Stimulated activated CD8-positive, alpha-beta memory T cell treated with anti-CD3 and anti-CD28 coated beads, Interleukin-7, amount 100 ng/mL, for 1 hour (primary cell): Measurements from ENCODE around the gene DHRS9.

Experiments used
- DNase-seq, 2 donors: peaks; one replicate each; pipeline ENCODE4 v3.0.0-alpha.2; 2020; ENCODE audit warnings: low read depth in 2 of 2

Gene DHRS9

GRCh38 chr2:169065864-169066517, 3.4 kb upstream of the DHRS9 start:
- no peak for DNase-seq

GRCh38 chr2:169066897-169067296, 2.5 kb upstream of the DHRS9 start:
- DNase-seq: no peak

- DNase-seq: no peak
These were observed 470 bp downstream of the DHRS9 start for GRCh38 chr2:169069833-169070232.

GRCh38 chr2:169071455-169071854, 2.1 kb downstream of the DHRS9 start:
- DNase-seq: no peak

- no peak for DNase-seq
These were observed 3.0 kb downstream of the DHRS9 start for GRCh38 chr2:169072163-169072925.

- DNase-seq: no peak
These were observed 4.0 kb downstream of the DHRS9 start for GRCh38 chr2:169073211-169073962.

GRCh38 chr2:169073963-169074751, 4.8 kb downstream of the DHRS9 start:
- DNase-seq: no peak

- DNase-seq: no peak
These were observed 8.4 kb downstream of the DHRS9 start for GRCh38 chr2:169077674-169078240.

- DNase-seq: no peak
These were observed 11.1 kb downstream of the DHRS9 start for GRCh38 chr2:169080250-169081069.

GRCh38 chr2:169081551-169081950, 12.2 kb downstream of the DHRS9 start:
- DNase-seq: no peak

- no peak for DNase-seq
These were observed 13.6 kb downstream of the DHRS9 start for GRCh38 chr2:169082995-169083394.

GRCh38 chr2:169086893-169087467, 17.6 kb downstream of the DHRS9 start:
- no peak for DNase-seq

GRCh38 chr2:169087757-169088379, 18.5 kb downstream of the DHRS9 start:
- DNase-seq: no peak

GRCh38 chr2:169089182-169089581, 19.8 kb downstream of the DHRS9 start:
- DNase-seq: no peak

- no peak for DNase-seq
These were observed 20.9 kb downstream of the DHRS9 start for GRCh38 chr2:169090133-169090820.

GRCh38 chr2:169091256-169091655, 21.9 kb downstream of the DHRS9 start:
- DNase-seq: no peak

GRCh38 chr2:169091761-169092519, 22.6 kb downstream of the DHRS9 start:
- DNase-seq: no peak

- no peak for DNase-seq
These were observed 24.2 kb downstream of the DHRS9 start for GRCh38 chr2:169093535-169093934.
